ENCODE results near the gene ACTR1A. TPM values are rescaled to one million over a fixed set of nuclear protein-coding genes. Genes with fewer than 3 reads are reported as not detected.

Gene ACTR1A
- total RNA-seq, 1 experiment from 2014 or later, result 82.1 TPM

- H2BK20ac ChIP-seq (ENCODE audit: low read depth, low read length, poor library complexity, severe bottlenecking), result no peak overlapping the region
- H2BK5ac ChIP-seq (ENCODE audit: insufficient read length, low read length), result no peak overlapping the region
- no peak overlapping the region for H3K9ac ChIP-seq (ENCODE audit: extremely low read depth, insufficient read length, low read length)
- H4K20me1 ChIP-seq (ENCODE audit: control insufficient read depth, insufficient read depth, insufficient read length), result no peaks in the 10 kb centered on the region
- H3K36me3 Mint-ChIP-seq (ENCODE audit: insufficient read depth in 1 of 3, low read depth in 3 of 3), result no peaks in the 10 kb centered on the region
- no peaks in the 10 kb centered on the region for H3K9me3 Mint-ChIP-seq
- H3K14ac ChIP-seq (ENCODE audit: insufficient read depth, low read length), result no peak overlapping the region
- no peak overlapping the region for H3K56ac ChIP-seq (ENCODE audit: insufficient read length, low read depth, low read length)
- no peak overlapping the region for H3K27ac ChIP-seq (ENCODE audit: insufficient read length, low read depth, low read length)
- no peaks in the 10 kb centered on the region for H3K9me3 ChIP-seq (ENCODE audit: control insufficient read depth, low read depth, low read length)
- no peak overlapping the region for H2AK5ac ChIP-seq (ENCODE audit: insufficient read length, low read length)
- H3K4me1 ChIP-seq (ENCODE audit: insufficient read depth, low read length), result no peaks in the 10 kb centered on the region
- H4K91ac ChIP-seq (ENCODE audit: insufficient read length, low read depth, low read length), result no peak overlapping the region
- no peak overlapping the region for H2BK120ac ChIP-seq (ENCODE audit: low read depth, low read length, poor library complexity, severe bottlenecking)
- H4K8ac ChIP-seq (replicated peaks; ENCODE audit: insufficient read length, low read depth, low read length), result no peak overlapping the region
- no peak for TF ChIP-seq CTCF (conservative IDR thresholded peaks at IDR 0.05)
- no peak for DNase-seq
- H2BK12ac ChIP-seq (ENCODE audit: insufficient read length, low read depth, low read length), result no peak overlapping the region
- H3K79me1 ChIP-seq (ENCODE audit: insufficient read depth, low read depth, low read length, poor library complexity, severe bottlenecking), result no peaks in the 10 kb centered on the region
- WGBS (ENCODE audit: extremely low coverage, insufficient read length, low lambda C conversion rate), result no CpG with 5 or more reads among the region's 13 CpGs
- H3K4me1 Mint-ChIP-seq, result no peaks in the 10 kb centered on the region
- H2BK15ac ChIP-seq (ENCODE audit: low read depth, low read length), result no peak overlapping the region
- H3K4ac ChIP-seq (ENCODE audit: low read depth, low read length), result no peak overlapping the region
- H3K4me3 Mint-ChIP-seq, result no peak overlapping the region
- no peaks in the 10 kb centered on the region; the same call in 1 of the 2 replicates for H3K27me3 Mint-ChIP-seq (ENCODE audit: low read depth)
- no peak overlapping the region for H4K5ac ChIP-seq (ENCODE audit: insufficient read length, low read depth, low read length)
- H3K27ac Mint-ChIP-seq, result no peak overlapping the region
- no peaks in the 10 kb centered on the region for H3K79me2 ChIP-seq (ENCODE audit: insufficient read depth, low read length)
- H3K4me2 ChIP-seq (ENCODE audit: insufficient read depth, insufficient read length, low read length), result no peak overlapping the region
- H3T11ph ChIP-seq (ENCODE audit: low read length), result no peak overlapping the region
- no peaks in the 10 kb centered on the region for H3K23me2 ChIP-seq (ENCODE audit: insufficient read length, low read depth, low read length, poor library complexity, severe bottlenecking)
- H3K18ac ChIP-seq (ENCODE audit: insufficient read length, low read depth, low read length), result no peak overlapping the region
- no peak overlapping the region for H3K23ac ChIP-seq (ENCODE audit: insufficient read length, low read depth, low read length)
- H2AFZ ChIP-seq (ENCODE audit: low read length), result no peak overlapping the region
- no peaks in the 10 kb centered on the region for H3K27me3 ChIP-seq (ENCODE audit: insufficient read depth, low read length)
These were observed 31.8 kb upstream of the ACTR1A start for GRCh38 chr10:102534333-102534732.

Measured in H9 (cell line).